ENCODE data around the gene BCO1.

Gene BCO1

GRCh38 chr16:81204798-81205680, 33.5 kb upstream of the BCO1 start:
- TF ChIP-seq CTCF (IDR thresholded peaks at IDR 0.05), result peak; percentile 75

GRCh38 chr16:81207076-81207475, 31.4 kb upstream of the BCO1 start:
- no peak for TF ChIP-seq CTCF (IDR thresholded peaks at IDR 0.05)

GRCh38 chr16:81210807-81211206, 27.7 kb upstream of the BCO1 start:
- TF ChIP-seq CTCF (IDR thresholded peaks at IDR 0.05), result no peak

- TF ChIP-seq CTCF (IDR thresholded peaks at IDR 0.05), result no peak
Observed at GRCh38 chr16:81212830-81213465, 25.5 kb upstream of the BCO1 start.

- TF ChIP-seq CTCF (IDR thresholded peaks at IDR 0.05), result peak; percentile 39; the same call in 1 of the 2 replicates
Observed at GRCh38 chr16:81214745-81215166, 23.7 kb upstream of the BCO1 start.

GRCh38 chr16:81216114-81216513, 22.4 kb upstream of the BCO1 start:
- TF ChIP-seq CTCF (IDR thresholded peaks at IDR 0.05), result no peak

GRCh38 chr16:81216706-81217105, 21.8 kb upstream of the BCO1 start:
- no peak for TF ChIP-seq CTCF (IDR thresholded peaks at IDR 0.05)

Data from LNCAP (cell line).